ENCODE data around the gene LTBP2. TPM values are rescaled to one million over a fixed set of nuclear protein-coding genes. Genes with fewer than 3 reads are reported as not detected.

LTBP2 gene
- total and polyA plus RNA-seq, 3 donors from 2014 or later, result 19.6 to 45.3 (median 23.3) TPM

DNA sequence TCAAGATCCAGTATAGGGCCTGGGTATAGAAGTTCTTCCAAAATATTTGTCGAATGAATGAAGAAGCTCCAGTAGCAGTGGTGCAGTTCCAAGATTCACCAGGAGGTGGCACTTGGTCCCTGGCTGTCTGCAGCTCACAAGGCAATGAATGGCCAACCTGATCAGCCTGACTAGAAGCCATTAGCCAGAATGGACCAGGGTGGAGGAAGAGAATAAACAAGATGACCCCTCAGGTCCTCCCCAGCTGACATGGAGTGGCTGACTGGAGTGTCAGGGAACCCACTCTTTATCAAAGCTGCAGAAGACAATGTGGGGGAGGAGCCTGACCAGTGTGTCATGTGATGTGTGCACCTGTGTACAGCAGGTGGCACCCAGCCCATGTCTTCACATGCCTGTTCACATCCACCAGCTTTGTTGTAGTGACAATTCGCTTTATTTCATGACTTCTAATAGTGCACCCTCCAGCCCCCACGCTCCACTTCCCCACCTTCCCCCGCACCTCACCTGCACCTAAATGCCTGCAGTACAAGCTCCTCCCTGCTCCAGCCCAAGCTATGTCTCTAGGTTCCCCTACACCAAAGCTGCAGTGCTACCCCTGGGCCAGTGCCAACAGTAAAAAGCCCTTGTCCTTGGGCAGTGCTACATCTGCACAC lies 3.0 kb downstream of the LTBP2 start:
- peak; percentile 96 for DNase-seq
- Histone ChIP-seq H3K36me3 (ENCODE audit: low read depth, missing control alignments) (no peaks in the 10 kb centered on the region), H3K27me3 (no peaks in the 10 kb centered on the region), H3K4me3 (no peak overlapping the region), H3K4me1 (peaks cover 13% of the 10 kb centered on the region), H3K27ac (no peak overlapping the region), H3K9me3 (no peaks in the 10 kb centered on the region)
- no peak for TF ChIP-seq POLR2A (IDR thresholded peaks at IDR 0.05)
- TF ChIP-seq, protein P1, sequence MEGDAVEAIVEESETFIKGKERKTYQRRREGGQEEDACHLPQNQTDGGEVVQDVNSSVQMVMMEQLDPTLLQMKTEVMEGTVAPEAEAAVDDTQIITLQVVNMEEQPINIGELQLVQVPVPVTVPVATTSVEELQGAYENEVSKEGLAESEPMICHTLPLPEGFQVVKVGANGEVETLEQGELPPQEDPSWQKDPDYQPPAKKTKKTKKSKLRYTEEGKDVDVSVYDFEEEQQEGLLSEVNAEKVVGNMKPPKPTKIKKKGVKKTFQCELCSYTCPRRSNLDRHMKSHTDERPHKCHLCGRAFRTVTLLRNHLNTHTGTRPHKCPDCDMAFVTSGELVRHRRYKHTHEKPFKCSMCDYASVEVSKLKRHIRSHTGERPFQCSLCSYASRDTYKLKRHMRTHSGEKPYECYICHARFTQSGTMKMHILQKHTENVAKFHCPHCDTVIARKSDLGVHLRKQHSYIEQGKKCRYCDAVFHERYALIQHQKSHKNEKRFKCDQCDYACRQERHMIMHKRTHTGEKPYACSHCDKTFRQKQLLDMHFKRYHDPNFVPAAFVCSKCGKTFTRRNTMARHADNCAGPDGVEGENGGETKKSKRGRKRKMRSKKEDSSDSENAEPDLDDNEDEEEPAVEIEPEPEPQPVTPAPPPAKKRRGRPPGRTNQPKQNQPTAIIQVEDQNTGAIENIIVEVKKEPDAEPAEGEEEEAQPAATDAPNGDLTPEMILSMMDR (IDR thresholded peaks at IDR 0.05), result peak; percentile 97 to 99 (median 98)
- intact Hi-C loops (cut with DNase I; ENCODE audit: low total_unique reads), result loop anchor here (10.0 kb wide), 1 partner anchor 104 kb away; no protein-coding TSS in a partner anchor
- 50 to 54% methylated on average over 4 of the region's 4 CpGs for WGBS, 2 donors

GRCh38 chr14:74606727-74607126 lies 5.3 kb downstream of the LTBP2 start:
- TF ChIP-seq, protein P1 (IDR thresholded peaks at IDR 0.05), result no peak
- TF ChIP-seq POLR2A (IDR thresholded peaks at IDR 0.05), result no peak
- H3K27ac ChIP-seq, result no peak overlapping the region
- H3K36me3 ChIP-seq (ENCODE audit: low read depth, missing control alignments), result no peaks in the 10 kb centered on the region
- intact Hi-C loops (cut with DNase I; ENCODE audit: low total_unique reads), result loop anchor here (10.0 kb wide), 1 partner anchor 102 kb away; no protein-coding TSS in a partner anchor
- H3K4me1 ChIP-seq, result peaks cover 12% of the 10 kb centered on the region
- H3K27me3 ChIP-seq, result no peaks in the 10 kb centered on the region
- WGBS, 2 donors, result 85 to 93% methylated on average over 3 of the region's 3 CpGs
- H3K4me3 ChIP-seq, result no peak overlapping the region
- no peak for DNase-seq
- no peaks in the 10 kb centered on the region for H3K9me3 ChIP-seq

- peaks cover 10% of the 10 kb centered on the region for H3K4me1 ChIP-seq
- WGBS, 2 donors, result 56 to 61% methylated on average over 4 to 5 of the region's 5 CpGs
- H3K9me3 ChIP-seq, result no peaks in the 10 kb centered on the region
- H3K27ac ChIP-seq, result no peak overlapping the region
- H3K27me3 ChIP-seq, result no peaks in the 10 kb centered on the region
- intact Hi-C loops (cut with DNase I; ENCODE audit: low total_unique reads), result loop anchor here (10.0 kb wide), 1 partner anchor 101 kb away; no protein-coding TSS in a partner anchor
- no peak overlapping the region for H3K4me3 ChIP-seq
- TF ChIP-seq, protein P1 (IDR thresholded peaks at IDR 0.05), result no peak
- TF ChIP-seq POLR2A (IDR thresholded peaks at IDR 0.05), result no peak
- no peak for DNase-seq
- H3K36me3 ChIP-seq (ENCODE audit: low read depth, missing control alignments), result no peaks in the 10 kb centered on the region
Measured at GRCh38 chr14:74605531-74606223, 6.4 kb downstream of the LTBP2 start.

- H3K4me1 ChIP-seq, result peaks cover 12% of the 10 kb centered on the region
- WGBS, 2 donors, result 89 to 90% methylated on average over 8 of the region's 8 CpGs
- H3K36me3 ChIP-seq (ENCODE audit: low read depth, missing control alignments), result no peaks in the 10 kb centered on the region
- DNase-seq, result no peak
- intact Hi-C loops (cut with DNase I; ENCODE audit: low total_unique reads), result loop anchor here (10.0 kb wide), 1 partner anchor 100 kb away; no protein-coding TSS in a partner anchor
- H3K4me3 ChIP-seq, result no peak overlapping the region
- H3K27me3 ChIP-seq, result no peaks in the 10 kb centered on the region
- no peak overlapping the region for H3K27ac ChIP-seq
- TF ChIP-seq, protein P1 (IDR thresholded peaks at IDR 0.05), result no peak
- TF ChIP-seq POLR2A (IDR thresholded peaks at IDR 0.05), result no peak
- no peaks in the 10 kb centered on the region for H3K9me3 ChIP-seq
Measured at GRCh38 chr14:74604911-74605310, 7.1 kb downstream of the LTBP2 start.

Measured in testis (tissue), 3 donors.